GM21717 (cell line): ENCODE results near the gene MRPS11.
"Not testable (repeated sequence)": the region's sequence is repeated elsewhere in the genome, so short reads cannot be mapped to it uniquely, and the experiment has no call there.

ENCODE experiments used
- ATAC-seq: cut with Tn5 transposase; IDR thresholded peaks from one replicate; pipeline ENCODE4 v1.9.1; 2021; ENCODE audit warnings: mild to moderate bottlenecking, moderate library complexity; ENCODE audit not compliant: unreplicated experiment

Gene MRPS11

GRCh38 chr15:88467073-88467934 is at the start of gene MRPS11, which contains the start of gene MRPL46:
Gene MRPS11 (plus strand): TSS chr15:88467708. CDS start chr15:88467718, 10 bp downstream.
Gene MRPL46 (minus strand): TSS chr15:88467388. CDS start chr15:88467377, 11 bp downstream.
- peak; percentile 81 for ATAC-seq

- ATAC-seq: peak; percentile 72
Observed at GRCh38 chr15:88419830-88420229, 47.7 kb upstream of the MRPS11 start.

- ATAC-seq: no peak
Observed at GRCh38 chr15:88423331-88423730, 44.2 kb upstream of the MRPS11 start.

GRCh38 chr15:88426304-88426703 is 41.2 kb upstream of the MRPS11 start:
- no peak for ATAC-seq

GRCh38 chr15:88428053-88428452 is 39.5 kb upstream of the MRPS11 start:
- ATAC-seq: no peak

- no peak for ATAC-seq
Observed at GRCh38 chr15:88428805-88429605, 38.5 kb upstream of the MRPS11 start.

GRCh38 chr15:88430051-88430450 is 37.5 kb upstream of the MRPS11 start:
- no peak for ATAC-seq

- no peak for ATAC-seq
Observed at GRCh38 chr15:88431441-88431840, 36.1 kb upstream of the MRPS11 start.

- ATAC-seq: no peak
Observed at GRCh38 chr15:88433046-88433685, 34.3 kb upstream of the MRPS11 start.

- not testable (repeated sequence) for ATAC-seq
Observed at GRCh38 chr15:88434106-88434505, 33.4 kb upstream of the MRPS11 start.

GRCh38 chr15:88438181-88438580 is 29.3 kb upstream of the MRPS11 start:
- no peak for ATAC-seq

- no peak for ATAC-seq
Observed at GRCh38 chr15:88440021-88440420, 27.5 kb upstream of the MRPS11 start.

- no peak for ATAC-seq
Observed at GRCh38 chr15:88441076-88441730, 26.3 kb upstream of the MRPS11 start.

GRCh38 chr15:88447206-88447605 is 20.3 kb upstream of the MRPS11 start:
- ATAC-seq: no peak

- no peak for ATAC-seq
Observed at GRCh38 chr15:88447741-88448140, 19.8 kb upstream of the MRPS11 start.

- no peak for ATAC-seq
Observed at GRCh38 chr15:88448991-88449461, 18.5 kb upstream of the MRPS11 start.

- no peak for ATAC-seq
Observed at GRCh38 chr15:88449581-88449980, 17.9 kb upstream of the MRPS11 start.

GRCh38 chr15:88450125-88450798 is 17.2 kb upstream of the MRPS11 start:
- ATAC-seq: no peak

GRCh38 chr15:88453651-88454050 is 13.9 kb upstream of the MRPS11 start:
- no peak for ATAC-seq

- ATAC-seq: no peak
Observed at GRCh38 chr15:88454236-88454635, 13.3 kb upstream of the MRPS11 start.
